ENCODE measurements around the gene WDR33. TPM values are rescaled to one million over a fixed set of nuclear protein-coding genes. Genes with fewer than 3 reads are reported as not detected.

The WDR33 gene
- total and polyA plus RNA-seq, 9 of the 15 experiments (the other 6 are each of a cell fraction or from before 2014, with no cell fraction given) = 24.2 to 57.4 (median 38.4) TPM

DNA sequence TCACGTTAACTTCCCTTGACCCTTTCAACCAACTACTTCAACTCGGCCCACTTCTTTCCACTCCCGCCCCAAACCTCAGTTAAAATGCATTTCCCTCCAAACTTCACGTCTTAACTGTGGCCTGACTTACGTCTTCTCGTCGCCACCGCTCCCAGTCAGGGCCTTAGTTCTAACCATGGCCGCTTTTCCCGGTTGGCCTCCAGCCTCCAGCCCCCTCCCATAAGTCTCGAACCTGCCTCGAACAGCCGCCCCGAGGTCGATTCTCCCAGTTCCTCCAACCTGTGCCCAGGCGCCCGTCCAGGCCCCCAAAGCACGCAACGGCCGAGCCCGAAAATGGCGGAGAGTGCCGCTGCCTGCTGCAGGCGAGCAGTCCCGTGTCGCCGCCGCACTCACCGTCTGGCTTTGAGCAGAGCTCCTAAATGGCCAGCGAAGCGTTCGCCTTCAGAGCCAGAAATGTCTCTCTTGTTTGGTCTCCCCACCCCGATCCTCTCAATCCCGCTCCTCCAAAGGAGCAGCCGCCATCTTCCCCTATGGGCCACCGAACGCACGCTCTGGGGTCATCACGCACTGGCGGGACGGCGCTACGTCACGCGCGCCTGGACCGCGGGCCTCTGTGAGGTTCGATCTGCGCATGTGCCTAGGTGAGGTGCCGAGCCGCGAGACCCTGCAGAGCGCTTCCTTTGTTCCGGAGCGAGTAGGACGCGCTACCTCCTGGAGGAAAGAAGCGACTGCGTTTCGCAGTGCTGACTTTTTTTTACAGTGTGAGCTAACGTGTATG, at the start of gene WDR33 (continued):
- TF ChIP-seq BRF1 (IDR thresholded peaks at IDR 0.05; ENCODE audit: borderline replicate concordance, extremely low read depth, insufficient read length) = no peak
- TF ChIP-seq, protein P1, sequence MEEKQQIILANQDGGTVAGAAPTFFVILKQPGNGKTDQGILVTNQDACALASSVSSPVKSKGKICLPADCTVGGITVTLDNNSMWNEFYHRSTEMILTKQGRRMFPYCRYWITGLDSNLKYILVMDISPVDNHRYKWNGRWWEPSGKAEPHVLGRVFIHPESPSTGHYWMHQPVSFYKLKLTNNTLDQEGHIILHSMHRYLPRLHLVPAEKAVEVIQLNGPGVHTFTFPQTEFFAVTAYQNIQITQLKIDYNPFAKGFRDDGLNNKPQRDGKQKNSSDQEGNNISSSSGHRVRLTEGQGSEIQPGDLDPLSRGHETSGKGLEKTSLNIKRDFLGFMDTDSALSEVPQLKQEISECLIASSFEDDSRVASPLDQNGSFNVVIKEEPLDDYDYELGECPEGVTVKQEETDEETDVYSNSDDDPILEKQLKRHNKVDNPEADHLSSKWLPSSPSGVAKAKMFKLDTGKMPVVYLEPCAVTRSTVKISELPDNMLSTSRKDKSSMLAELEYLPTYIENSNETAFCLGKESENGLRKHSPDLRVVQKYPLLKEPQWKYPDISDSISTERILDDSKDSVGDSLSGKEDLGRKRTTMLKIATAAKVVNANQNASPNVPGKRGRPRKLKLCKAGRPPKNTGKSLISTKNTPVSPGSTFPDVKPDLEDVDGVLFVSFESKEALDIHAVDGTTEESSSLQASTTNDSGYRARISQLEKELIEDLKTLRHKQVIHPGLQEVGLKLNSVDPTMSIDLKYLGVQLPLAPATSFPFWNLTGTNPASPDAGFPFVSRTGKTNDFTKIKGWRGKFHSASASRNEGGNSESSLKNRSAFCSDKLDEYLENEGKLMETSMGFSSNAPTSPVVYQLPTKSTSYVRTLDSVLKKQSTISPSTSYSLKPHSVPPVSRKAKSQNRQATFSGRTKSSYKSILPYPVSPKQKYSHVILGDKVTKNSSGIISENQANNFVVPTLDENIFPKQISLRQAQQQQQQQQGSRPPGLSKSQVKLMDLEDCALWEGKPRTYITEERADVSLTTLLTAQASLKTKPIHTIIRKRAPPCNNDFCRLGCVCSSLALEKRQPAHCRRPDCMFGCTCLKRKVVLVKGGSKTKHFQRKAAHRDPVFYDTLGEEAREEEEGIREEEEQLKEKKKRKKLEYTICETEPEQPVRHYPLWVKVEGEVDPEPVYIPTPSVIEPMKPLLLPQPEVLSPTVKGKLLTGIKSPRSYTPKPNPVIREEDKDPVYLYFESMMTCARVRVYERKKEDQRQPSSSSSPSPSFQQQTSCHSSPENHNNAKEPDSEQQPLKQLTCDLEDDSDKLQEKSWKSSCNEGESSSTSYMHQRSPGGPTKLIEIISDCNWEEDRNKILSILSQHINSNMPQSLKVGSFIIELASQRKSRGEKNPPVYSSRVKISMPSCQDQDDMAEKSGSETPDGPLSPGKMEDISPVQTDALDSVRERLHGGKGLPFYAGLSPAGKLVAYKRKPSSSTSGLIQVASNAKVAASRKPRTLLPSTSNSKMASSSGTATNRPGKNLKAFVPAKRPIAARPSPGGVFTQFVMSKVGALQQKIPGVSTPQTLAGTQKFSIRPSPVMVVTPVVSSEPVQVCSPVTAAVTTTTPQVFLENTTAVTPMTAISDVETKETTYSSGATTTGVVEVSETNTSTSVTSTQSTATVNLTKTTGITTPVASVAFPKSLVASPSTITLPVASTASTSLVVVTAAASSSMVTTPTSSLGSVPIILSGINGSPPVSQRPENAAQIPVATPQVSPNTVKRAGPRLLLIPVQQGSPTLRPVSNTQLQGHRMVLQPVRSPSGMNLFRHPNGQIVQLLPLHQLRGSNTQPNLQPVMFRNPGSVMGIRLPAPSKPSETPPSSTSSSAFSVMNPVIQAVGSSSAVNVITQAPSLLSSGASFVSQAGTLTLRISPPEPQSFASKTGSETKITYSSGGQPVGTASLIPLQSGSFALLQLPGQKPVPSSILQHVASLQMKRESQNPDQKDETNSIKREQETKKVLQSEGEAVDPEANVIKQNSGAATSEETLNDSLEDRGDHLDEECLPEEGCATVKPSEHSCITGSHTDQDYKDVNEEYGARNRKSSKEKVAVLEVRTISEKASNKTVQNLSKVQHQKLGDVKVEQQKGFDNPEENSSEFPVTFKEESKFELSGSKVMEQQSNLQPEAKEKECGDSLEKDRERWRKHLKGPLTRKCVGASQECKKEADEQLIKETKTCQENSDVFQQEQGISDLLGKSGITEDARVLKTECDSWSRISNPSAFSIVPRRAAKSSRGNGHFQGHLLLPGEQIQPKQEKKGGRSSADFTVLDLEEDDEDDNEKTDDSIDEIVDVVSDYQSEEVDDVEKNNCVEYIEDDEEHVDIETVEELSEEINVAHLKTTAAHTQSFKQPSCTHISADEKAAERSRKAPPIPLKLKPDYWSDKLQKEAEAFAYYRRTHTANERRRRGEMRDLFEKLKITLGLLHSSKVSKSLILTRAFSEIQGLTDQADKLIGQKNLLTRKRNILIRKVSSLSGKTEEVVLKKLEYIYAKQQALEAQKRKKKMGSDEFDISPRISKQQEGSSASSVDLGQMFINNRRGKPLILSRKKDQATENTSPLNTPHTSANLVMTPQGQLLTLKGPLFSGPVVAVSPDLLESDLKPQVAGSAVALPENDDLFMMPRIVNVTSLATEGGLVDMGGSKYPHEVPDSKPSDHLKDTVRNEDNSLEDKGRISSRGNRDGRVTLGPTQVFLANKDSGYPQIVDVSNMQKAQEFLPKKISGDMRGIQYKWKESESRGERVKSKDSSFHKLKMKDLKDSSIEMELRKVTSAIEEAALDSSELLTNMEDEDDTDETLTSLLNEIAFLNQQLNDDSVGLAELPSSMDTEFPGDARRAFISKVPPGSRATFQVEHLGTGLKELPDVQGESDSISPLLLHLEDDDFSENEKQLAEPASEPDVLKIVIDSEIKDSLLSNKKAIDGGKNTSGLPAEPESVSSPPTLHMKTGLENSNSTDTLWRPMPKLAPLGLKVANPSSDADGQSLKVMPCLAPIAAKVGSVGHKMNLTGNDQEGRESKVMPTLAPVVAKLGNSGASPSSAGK (IDR thresholded peaks at IDR 0.05) = peak; percentile 63
- TF ChIP-seq, protein P2, sequence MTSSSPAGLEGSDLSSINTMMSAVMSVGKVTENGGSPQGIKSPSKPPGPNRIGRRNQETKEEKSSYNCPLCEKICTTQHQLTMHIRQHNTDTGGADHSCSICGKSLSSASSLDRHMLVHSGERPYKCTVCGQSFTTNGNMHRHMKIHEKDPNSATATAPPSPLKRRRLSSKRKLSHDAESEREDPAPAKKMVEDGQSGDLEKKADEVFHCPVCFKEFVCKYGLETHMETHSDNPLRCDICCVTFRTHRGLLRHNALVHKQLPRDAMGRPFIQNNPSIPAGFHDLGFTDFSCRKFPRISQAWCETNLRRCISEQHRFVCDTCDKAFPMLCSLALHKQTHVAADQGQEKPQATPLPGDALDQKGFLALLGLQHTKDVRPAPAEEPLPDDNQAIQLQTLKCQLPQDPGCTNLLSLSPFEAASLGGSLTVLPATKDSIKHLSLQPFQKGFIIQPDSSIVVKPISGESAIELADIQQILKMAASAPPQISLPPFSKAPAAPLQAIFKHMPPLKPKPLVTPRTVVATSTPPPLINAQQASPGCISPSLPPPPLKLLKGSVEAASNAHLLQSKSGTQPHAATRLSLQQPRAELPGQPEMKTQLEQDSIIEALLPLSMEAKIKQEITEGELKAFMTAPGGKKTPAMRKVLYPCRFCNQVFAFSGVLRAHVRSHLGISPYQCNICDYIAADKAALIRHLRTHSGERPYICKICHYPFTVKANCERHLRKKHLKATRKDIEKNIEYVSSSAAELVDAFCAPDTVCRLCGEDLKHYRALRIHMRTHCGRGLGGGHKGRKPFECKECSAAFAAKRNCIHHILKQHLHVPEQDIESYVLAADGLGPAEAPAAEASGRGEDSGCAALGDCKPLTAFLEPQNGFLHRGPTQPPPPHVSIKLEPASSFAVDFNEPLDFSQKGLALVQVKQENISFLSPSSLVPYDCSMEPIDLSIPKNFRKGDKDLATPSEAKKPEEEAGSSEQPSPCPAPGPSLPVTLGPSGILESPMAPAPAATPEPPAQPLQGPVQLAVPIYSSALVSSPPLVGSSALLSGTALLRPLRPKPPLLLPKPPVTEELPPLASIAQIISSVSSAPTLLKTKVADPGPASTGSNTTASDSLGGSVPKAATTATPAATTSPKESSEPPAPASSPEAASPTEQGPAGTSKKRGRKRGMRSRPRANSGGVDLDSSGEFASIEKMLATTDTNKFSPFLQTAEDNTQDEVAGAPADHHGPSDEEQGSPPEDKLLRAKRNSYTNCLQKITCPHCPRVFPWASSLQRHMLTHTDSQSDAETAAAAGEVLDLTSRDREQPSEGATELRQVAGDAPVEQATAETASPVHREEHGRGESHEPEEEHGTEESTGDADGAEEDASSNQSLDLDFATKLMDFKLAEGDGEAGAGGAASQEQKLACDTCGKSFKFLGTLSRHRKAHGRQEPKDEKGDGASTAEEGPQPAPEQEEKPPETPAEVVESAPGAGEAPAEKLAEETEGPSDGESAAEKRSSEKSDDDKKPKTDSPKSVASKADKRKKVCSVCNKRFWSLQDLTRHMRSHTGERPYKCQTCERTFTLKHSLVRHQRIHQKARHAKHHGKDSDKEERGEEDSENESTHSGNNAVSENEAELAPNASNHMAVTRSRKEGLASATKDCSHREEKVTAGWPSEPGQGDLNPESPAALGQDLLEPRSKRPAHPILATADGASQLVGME (CRISPR knock-in tag; IDR thresholded peaks at IDR 0.05) = 0 out of 2 replicates have a peak, but pooled peaks have one; percentile 16
- TF ChIP-seq ZNF384 (IDR thresholded peaks at IDR 0.05; ENCODE audit: low read depth, low read length) = peak; percentile 76
- 0 out of 2 replicates have a peak, but pooled peaks have one; percentile 86 for TF ChIP-seq PHF21A (IDR thresholded peaks at IDR 0.05; ENCODE audit: borderline replicate concordance, low read depth)
- TF ChIP-seq CHD2 (IDR thresholded peaks at IDR 0.05; ENCODE audit: low read depth, low read length) = no peak
- no peak for TF ChIP-seq ZBED1 (IDR thresholded peaks at IDR 0.05)
- peak; percentile 82 for TF ChIP-seq TAF1 (IDR thresholded peaks at IDR 0.05; ENCODE audit: control insufficient read depth, extremely low read depth, insufficient read depth, low read length, severe bottlenecking)
